ENCODE data around the gene RAB41.
"Not testable (repeated sequence)": the region's sequence is repeated elsewhere in the genome, so short reads cannot be mapped to it uniquely, and the experiment has no call there.

Gene RAB41

GRCh38 chrX:70289793-70290770 is 8.1 kb downstream of the RAB41 start, which contains the start of the genes KIF4A and PDZD11:
TSS of gene KIF4A (plus strand) at chrX:70290104. CDS start at chrX:70290459, 355 bp downstream.
TSS of gene PDZD11 (minus strand) at chrX:70289927. CDS start at chrX:70289341, 586 bp downstream.
- peak; percentile 92 for DNase-seq (ENCODE audit: low spot score)

DNA sequence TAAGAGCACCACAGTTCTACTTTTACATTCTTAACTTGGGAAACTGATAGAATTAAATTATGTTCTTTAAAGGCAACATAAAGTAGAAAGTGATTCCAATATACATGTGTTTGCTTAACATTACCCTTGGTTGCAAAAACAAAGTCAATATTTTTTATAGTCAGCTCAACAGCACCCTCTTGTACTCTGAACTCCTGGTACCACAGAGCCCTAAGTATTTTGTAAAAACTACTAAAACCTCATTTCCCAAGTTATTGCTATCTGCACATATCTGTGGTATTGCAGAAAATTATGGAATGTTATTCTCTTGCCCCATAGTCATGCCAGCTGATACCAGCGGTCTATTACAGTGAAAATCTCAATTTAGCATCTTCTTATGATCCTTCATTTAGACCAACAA is 10.8 kb downstream of the RAB41 start:
- DNase-seq (ENCODE audit: low spot score): no peak

DNA sequence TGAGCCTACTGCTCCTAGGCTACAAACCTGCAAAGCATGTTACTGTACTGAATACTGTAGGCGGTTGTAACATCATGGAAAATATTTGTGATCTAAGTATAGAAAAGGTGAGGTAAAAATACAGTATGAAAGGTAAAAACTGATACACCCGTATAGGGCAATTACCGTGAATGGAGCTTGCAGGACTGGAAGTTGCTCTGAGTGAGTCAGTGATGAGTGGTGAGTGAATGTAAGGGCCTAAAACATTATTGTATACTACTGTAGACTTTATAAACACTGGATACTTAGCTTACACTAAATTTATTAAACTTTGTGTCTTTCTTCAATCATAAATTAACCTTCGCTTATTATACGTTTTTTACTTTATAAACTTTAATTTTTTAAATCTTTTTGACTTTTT is 11.6 kb downstream of the RAB41 start:
- no peak for DNase-seq (ENCODE audit: low spot score)

- no peak for DNase-seq (ENCODE audit: low spot score)
Measured at GRCh38 chrX:70301716-70302115, 19.7 kb downstream of the RAB41 start.

DNA sequence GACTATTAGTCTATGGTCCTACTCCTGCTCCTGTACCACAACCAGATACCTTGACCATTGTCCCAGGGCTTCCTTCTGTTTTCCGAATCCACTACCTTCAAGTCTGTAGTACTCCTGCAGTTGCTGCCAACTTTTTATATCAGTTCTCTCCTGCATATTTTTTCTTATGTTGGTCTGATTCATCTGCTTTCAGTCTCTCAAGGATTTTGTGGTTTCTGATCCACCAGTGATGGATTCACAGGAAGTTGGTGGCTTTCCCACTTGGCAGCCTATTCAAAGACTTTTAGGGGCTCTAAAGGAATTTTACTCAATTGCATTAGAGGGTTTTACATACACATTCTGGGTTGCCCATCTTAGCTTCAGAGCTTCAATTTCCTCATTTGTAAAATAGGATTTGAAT is 31.5 kb downstream of the RAB41 start:
- DNase-seq (ENCODE audit: low spot score): no peak

GRCh38 chrX:70322784-70323183 is 40.8 kb downstream of the RAB41 start:
- DNase-seq (ENCODE audit: low spot score): no peak

- not testable (repeated sequence) for DNase-seq (ENCODE audit: low spot score)
Measured at GRCh38 chrX:70323628-70324027, 41.7 kb downstream of the RAB41 start.

- DNase-seq (ENCODE audit: low spot score): no peak
Measured at GRCh38 chrX:70324326-70324725, 42.4 kb downstream of the RAB41 start.

DNA sequence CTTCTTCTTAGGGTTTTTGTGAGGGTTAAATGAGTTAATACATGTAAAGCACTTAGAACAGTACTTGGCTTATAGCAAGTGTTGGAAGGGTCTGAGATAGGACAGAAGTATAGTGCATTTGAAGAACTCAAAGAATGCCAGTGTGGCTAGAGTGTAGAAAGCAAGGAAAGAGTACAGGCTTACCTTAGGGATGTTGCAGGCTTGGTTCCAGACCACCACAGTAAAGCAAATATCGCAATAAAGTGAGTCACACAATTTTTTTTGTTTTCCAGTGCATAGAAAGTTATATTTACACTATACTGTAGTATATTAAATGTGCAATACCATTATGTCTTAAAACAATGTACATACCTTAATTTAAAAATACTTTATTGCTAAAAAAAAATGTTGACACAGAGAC is 49.2 kb downstream of the RAB41 start:
- no peak for DNase-seq (ENCODE audit: low spot score)

DNA sequence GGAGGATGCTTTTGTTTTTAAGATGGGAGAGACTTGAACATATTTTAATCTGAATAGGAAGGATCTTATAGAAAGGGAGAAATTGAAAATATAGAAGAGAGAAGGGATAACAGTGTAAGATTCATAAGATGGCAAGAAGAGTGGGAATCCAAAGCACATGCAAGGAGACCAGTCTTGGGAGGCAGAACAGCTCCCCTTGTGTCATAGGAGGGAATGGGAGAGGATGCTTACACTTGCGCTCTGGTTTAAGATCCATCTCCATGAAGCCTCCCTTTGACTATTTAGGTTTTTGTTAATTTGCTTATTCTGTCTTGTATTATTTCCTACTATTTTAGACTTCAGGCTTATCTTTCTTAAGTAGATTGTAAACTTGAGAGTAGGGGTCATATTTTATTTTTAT is 50.6 kb downstream of the RAB41 start:
- DNase-seq (ENCODE audit: low spot score): no peak

All from germinal center (tissue), 1 donor.